HG03460 (cell line): ENCODE measurements around the gene ST6GAL1.
"Not testable (repeated sequence)": the region's sequence is repeated elsewhere in the genome, so short reads cannot be mapped to it uniquely, and the experiment has no call there.

Experiments used
- ATAC-seq: cut with Tn5 transposase; IDR thresholded peaks from one replicate; pipeline ENCODE4 v1.9.1; 2021; ENCODE audit not compliant: unreplicated experiment

Gene ST6GAL1

GRCh38 chr3:186991470-186991869, 61.1 kb downstream of the ST6GAL1 start:
- ATAC-seq: no peak

GRCh38 chr3:186992096-186992495, 61.8 kb downstream of the ST6GAL1 start:
- ATAC-seq: not testable (repeated sequence)

- no peak for ATAC-seq
These were observed 63.0 kb downstream of the ST6GAL1 start for GRCh38 chr3:186993210-186993782.

- ATAC-seq: no peak
These were observed 64.0 kb downstream of the ST6GAL1 start for GRCh38 chr3:186994000-186994955.

GRCh38 chr3:186996356-186996755, 66.0 kb downstream of the ST6GAL1 start:
- ATAC-seq: no peak

- ATAC-seq: no peak
These were observed 66.7 kb downstream of the ST6GAL1 start for GRCh38 chr3:186997061-186997460.

- ATAC-seq: no peak
These were observed 67.2 kb downstream of the ST6GAL1 start for GRCh38 chr3:186997473-186997939.

- ATAC-seq: no peak
These were observed 68.6 kb downstream of the ST6GAL1 start for GRCh38 chr3:186998937-186999368.

GRCh38 chr3:187000711-187001151, 70.4 kb downstream of the ST6GAL1 start:
- peak; percentile 73 for ATAC-seq

GRCh38 chr3:187002915-187003314, 72.6 kb downstream of the ST6GAL1 start:
- ATAC-seq: no peak

GRCh38 chr3:187005827-187006481, 75.6 kb downstream of the ST6GAL1 start:
- no peak for ATAC-seq

GRCh38 chr3:187006864-187007630, 76.7 kb downstream of the ST6GAL1 start:
- no peak for ATAC-seq

GRCh38 chr3:187010382-187010781, 80.1 kb downstream of the ST6GAL1 start:
- not testable (repeated sequence) for ATAC-seq

GRCh38 chr3:187011915-187012314, 81.6 kb downstream of the ST6GAL1 start:
- ATAC-seq: no peak

- no peak for ATAC-seq
These were observed 82.3 kb downstream of the ST6GAL1 start for GRCh38 chr3:187012609-187013051.

- no peak for ATAC-seq
These were observed 82.9 kb downstream of the ST6GAL1 start for GRCh38 chr3:187013159-187013716.

- no peak for ATAC-seq
These were observed 84.1 kb downstream of the ST6GAL1 start for GRCh38 chr3:187014417-187014864.

GRCh38 chr3:187015903-187016638, 85.7 kb downstream of the ST6GAL1 start:
- ATAC-seq: peak; percentile 59

GRCh38 chr3:187016639-187017345, 86.5 kb downstream of the ST6GAL1 start:
- peak; percentile 32 for ATAC-seq
